NK-92 treated with Interleukin-12 subunit alpha and Interleukin-12 subunit beta, amount 100 ng/mL, for 24 hours (cell line): ENCODE data around the gene APEX1.
"Not testable (repeated sequence)": the region's sequence is repeated elsewhere in the genome, so short reads cannot be mapped to it uniquely, and the experiment has no call there.

ENCODE experiments used
- DNase-seq: peaks from one replicate; lab custom pipeline; 2025; lab: John Stamatoyannopoulos, UW

Gene APEX1

DNA sequence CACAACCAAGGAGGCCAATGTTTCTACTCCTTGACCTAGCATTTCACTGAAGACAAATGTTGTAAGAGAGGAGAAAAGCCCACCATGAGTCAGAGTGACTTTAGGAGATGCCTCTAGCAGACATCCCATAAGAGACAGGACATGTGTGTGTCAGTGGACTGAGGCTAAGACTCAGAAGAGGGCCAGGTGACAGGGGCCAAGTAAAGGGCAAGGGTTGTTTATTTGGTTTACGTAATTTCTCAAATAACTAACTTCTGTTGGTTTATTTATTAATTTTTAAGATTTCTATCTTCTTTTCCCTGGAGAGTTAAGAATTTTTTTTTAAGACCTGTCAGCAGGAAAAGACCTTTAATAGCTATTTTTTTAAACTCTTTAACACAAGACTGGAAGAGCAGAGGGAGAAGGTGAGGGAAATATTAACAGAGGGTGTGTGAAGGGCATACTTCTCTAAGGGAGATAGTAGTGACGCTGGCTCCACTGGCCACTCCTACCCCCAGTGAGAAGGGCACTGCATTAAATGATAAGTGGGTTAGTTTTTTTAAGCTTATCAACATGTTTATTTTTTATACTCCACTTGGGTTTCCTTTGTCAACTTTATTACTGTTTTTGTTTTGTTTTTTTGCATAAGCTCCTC, 17.6 kb downstream of the APEX1 start:
- DNase-seq: no peak

DNA sequence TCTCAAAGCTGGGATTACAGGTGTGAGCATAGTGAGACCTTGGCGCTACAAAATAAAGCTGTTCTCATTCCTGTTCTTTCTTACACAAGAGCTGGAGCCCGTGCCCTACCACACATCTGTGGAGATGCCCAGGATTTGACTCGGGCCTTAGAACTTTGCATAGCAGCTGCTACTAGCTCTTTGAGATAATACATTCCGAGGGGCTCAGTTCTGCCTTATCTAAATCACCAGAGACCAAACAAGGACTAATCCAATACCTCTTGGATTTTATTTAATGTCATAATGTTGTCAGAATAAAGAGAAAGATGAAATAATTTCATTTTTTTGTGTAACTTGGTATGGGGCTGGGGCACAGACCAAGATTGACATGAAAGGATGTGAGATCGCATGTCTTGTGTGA, 21.8 kb downstream of the APEX1 start:
- DNase-seq: no peak

DNA sequence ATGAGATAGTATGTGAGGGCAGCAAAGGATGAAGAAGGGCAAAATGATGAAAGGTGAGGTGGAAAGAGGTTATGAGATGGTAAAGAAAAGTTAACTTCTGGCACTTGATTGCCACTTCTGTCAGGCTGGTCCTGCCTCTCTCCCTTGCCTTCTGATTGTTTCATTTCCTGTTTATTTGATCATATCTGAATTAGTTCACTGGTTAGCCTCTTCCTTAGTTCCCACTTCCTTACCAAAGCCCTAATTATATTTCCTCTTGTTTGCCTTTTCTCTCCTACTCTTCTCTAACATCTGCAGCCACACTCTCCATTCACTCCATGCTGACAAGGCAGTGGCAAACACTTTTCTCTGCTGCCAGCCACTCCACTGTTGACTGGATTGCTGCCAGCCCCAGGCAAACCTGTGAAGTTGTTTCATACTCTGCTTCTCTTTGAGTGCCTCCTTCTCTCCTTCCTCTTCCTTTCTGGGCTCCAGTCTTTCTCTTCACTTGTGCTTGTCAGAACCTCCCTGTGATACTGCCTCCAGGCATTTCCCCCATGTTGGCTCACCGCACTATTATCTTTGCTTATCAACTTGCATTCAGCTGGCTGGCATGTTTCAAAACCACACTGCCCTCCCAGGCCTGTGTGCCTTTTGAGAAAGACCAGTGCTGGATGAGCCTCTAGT, 22.3 kb downstream of the APEX1 start:
- DNase-seq: no peak

DNA sequence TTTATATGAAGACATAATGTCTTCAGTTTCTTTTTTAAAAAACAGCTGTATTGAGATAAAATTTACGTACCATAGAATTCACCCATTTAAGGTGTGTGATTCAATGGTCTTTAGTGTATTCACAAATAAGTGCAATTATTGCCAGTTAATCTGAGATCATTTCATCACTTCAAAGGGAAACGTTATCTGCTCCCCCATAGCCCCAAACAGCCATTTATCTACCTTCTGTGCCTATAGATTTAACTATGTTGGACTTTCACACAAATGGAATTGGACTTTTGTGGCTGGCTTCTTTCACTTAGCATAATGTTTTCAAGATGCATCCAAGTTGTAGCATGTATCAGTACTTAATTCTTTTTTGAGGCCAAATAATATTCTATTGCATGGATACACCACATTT, 23.9 kb downstream of the APEX1 start:
- DNase-seq: no peak

DNA sequence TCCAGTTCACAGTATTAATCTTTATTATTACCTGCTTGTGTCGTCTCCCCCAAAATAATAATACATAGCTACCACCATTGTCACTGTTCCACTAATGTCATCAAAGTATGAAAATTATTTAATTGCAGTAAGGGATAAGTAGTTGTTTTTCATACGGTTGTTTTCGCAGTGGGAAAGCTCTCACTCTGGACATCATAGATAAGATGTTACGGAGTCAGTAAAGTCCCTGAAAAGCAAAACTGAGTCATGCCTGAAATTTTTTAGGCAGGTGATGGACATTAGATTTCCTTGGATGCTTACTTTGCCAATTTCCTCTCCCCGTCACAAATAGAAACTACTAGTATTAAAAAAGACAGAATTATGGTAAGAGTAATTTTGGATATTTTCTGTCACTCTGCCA, 27.4 kb downstream of the APEX1 start:
- DNase-seq: no peak

- DNase-seq: no peak
Observed at GRCh38 chr14:20485900-20486299, 30.9 kb downstream of the APEX1 start.

- no peak for DNase-seq
Observed at GRCh38 chr14:20486684-20487395, 31.8 kb downstream of the APEX1 start.

DNA sequence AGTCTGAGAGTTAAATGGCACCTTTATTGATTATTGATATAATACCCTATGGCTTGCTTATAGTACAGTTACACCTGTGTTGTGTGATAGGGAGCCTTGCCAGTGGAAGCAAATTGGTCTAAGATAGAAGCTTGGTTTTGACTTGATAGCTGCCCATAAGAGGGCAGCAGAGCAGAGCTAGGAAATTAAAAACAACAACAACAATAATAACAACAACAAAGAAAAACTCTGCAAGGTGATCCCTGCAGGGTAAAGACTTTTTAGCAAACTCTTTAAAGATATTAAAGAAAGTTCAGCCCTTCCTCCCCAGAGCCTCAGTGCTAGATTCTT, 32.3 kb downstream of the APEX1 start:
- DNase-seq: no peak

- DNase-seq: no peak
Observed at GRCh38 chr14:20489093-20489994, 34.3 kb downstream of the APEX1 start.

GRCh38 chr14:20490563-20490962, 35.5 kb downstream of the APEX1 start:
- DNase-seq: no peak

DNA sequence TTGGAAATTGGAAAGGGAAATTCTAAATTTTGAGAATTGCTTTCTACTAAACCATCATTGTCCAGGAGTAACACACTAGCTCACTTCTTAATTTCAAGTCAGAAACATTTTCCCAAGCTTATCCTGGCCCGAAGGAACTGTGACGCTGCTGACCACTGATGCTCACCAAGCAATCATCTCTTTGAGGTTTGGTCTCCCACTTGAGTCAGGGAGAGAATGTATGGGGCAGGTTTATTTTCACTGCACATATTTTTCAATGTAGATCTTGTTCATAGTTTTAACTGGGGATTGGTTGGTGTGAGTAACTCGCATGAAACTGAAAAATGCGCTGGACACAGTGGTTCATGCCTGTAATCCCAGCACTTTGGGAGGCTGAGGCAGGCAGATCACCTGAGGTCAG, 37.5 kb downstream of the APEX1 start:
- DNase-seq: no peak

DNA sequence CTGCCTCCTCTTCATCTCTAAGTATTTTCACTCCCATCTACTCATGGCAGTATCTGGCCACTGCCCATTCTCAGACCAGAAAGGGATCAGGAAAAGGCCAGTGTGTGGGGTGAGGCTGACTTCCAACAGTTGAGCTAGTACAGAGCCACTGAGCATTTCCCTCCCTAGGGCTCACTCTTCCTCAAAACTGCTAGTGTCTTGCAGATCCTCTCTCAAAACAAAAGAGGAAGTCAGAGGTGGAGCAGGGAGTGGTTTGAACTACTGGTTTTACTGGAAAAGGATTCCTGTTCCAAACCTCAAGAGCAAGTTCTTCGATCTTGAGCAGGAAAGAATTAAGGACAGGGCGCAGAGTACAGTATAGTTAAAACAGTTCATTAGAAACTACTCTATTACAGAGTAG, 38.6 kb downstream of the APEX1 start:
- no peak for DNase-seq

DNA sequence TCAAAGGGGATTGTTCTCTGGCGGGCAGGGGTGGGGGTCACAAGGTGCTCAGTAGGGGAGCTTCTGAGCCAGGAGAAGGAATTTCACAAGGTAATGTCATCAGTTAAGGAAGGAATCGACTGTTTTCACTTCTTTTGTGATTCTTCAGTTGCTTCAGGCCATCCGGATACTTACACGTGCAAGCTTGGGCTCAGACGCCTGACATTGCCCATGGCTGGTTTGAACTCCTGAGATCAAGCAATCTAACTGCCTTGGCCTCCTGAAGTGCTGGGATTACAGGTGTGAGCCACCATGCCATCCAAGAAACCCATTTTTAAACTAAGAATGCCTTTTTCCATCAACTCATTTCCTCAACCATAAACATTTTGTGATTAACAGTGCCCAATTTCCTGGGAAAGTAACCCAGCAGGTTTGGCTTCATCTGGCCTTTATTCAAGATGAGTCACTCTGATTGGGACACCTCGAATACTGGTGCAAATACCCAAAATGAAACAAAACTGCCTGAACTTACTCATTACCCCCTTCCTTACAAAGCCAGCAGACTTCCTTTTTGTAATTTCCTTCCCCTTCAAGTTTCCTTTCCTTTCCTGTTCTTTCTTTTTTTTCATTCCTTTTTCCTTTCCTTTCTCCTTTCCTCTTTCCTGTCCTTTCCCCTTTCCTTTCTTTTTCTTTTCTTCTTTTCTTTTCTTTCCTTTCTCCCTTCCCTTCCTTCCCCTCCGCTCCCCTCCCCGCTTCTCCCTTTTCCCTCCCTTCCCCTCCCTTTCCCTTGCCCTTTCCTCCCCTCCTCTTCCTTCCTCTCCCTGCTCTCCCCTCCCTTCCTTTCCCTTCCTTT, 40.1 kb downstream of the APEX1 start:
- no peak for DNase-seq

DNA sequence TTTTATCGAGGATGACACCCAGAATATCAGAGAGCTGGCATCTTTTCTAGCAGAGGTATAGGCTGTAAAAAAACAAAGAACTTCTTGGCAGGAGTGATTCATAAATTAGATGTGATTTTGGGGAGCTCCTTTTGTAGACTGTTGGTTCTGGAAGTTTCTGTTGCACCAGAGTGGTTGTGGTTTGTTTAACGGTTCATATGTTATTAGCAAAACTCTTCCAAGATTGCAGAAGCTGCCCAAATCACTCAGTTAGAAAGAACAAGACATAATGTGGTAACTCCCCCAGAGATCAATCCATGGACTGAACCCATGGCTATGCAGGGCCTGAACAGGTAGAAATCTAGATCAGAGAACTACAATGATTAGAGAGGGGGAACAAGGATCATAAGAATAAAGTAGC, 43.6 kb downstream of the APEX1 start:
- no peak for DNase-seq

DNA sequence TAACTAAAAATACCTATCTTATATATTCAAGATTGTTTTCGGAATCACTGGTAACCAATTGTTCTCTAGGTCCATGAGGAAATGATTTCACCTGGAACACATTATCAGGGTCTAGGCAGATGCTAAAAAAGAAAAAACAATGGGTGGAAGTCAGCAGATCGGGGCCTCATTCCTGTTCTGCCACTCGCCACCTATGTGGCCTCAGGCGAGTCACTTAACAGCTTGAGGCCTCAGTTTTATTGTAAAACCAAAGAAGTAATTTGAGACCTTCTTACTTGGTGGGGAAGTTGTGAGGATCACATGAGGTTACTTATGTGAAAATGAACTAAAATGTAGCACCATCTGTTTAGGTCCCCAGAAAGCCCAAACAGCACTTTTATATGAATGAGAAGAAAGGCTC, 44.1 kb downstream of the APEX1 start:
- DNase-seq: no peak

- DNase-seq: no peak
Observed at GRCh38 chr14:20499881-20500280, 44.9 kb downstream of the APEX1 start.

GRCh38 chr14:20501346-20501745, 46.3 kb downstream of the APEX1 start:
- DNase-seq: no peak

GRCh38 chr14:20503898-20504297, 48.9 kb downstream of the APEX1 start:
- DNase-seq: no peak

DNA sequence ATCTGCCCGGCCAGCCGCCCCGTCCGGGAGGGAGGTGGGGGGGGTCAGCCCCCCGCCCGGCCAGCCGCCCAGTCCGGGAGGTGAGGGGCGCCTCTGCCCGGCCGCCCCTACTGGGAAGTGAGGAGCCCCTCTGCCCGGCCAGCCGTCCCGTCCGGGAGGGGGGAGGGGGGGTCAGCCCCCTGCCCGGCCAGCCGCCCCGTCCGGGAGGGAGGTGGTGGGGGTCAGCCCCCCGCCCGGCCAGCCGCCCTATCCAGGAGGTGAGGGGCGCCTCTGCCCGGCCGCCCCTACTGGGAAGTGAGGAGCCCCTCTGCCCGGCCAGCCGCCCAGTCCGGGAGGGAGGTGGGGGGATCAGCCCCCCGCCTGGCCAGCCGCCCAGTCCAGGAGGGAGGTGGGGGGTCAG, 51.2 kb downstream of the APEX1 start:
- not testable (repeated sequence) for DNase-seq

DNA sequence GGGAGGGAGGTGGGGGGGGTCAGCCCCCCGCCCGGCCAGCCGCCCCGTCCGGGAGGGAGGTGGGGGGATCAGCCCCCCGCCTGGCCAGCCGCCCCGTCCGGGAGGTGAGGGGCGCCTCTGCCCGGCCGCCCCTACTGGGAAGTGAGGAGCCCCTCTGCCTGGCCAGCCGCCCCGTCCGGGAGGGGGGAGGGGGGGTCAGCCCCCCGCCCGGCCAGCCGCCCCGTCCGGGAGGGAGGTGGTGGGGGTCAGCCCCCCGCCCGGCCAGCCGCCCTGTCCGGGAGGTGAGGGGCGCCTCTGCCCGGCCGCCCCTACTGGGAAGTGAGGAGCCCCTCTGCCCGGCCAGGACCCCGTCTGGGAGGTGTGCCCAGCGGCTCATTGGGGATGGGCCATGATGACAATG, 51.7 kb downstream of the APEX1 start:
- DNase-seq: not testable (repeated sequence)
